Neural progenitor cell (in vitro differentiated cells): ENCODE data around the gene TLCD1. TPM values are rescaled to one million over a fixed set of nuclear protein-coding genes. Genes with fewer than 3 reads are reported as not detected.
"Not testable (repeated sequence)": the region's sequence is repeated elsewhere in the genome, so short reads cannot be mapped to it uniquely, and the experiment has no call there.

Experiments
- DNase-seq: peaks from one replicate; pipeline ENCODE4 v3.0.0-alpha.2; 2016; ENCODE audit warnings: low spot score
- H2AFZ ChIP-seq: fragments of 200-600 bp; sonication (generic); replicated peaks from 2 replicates; pipeline ENCODE4 v1.6.1; 2016; ENCODE audit warnings: antibody characterized with exemption
- H3F3A ChIP-seq: fragments of 200-600 bp; sonication (generic); 2 replicates; pipeline ENCODE4 v1.6.1; 2016; ENCODE audit warnings: antibody characterized with exemption, low read depth
- H3K27ac ChIP-seq: fragments of 200-600 bp; sonication (generic); 2 replicates; pipeline ENCODE4 v1.5.1; 2016; ENCODE audit warnings: mild to moderate bottlenecking
- H3K27me3 ChIP-seq: fragments of 200-600 bp; sonication (generic); 2 replicates; pipeline ENCODE4 v1.6.1; 2016; ENCODE audit warnings: mild to moderate bottlenecking, moderate library complexity
- H3K36me3 ChIP-seq: fragments of 200-600 bp; sonication (generic); 2 replicates; pipeline ENCODE4 v1.5.1; 2016
- H3K4me1 ChIP-seq: fragments of 200-600 bp; sonication (generic); 2 replicates; pipeline ENCODE4 v1.6.1; 2016; ENCODE audit warnings: mixed run types
- H3K4me2 ChIP-seq: fragments of 200-600 bp; sonication (generic); 2 replicates; pipeline ENCODE4 v1.6.1; 2016
- H3K4me3 ChIP-seq: fragments of 200-600 bp; sonication (generic); 2 replicates; pipeline ENCODE4 v1.5.1; 2016
- H3K79me2 ChIP-seq: fragments of 200-600 bp; sonication (generic); 2 replicates; pipeline ENCODE4 v1.6.1; 2016; ENCODE audit warnings: low read depth
- H3K9ac ChIP-seq: fragments of 200-600 bp; sonication (generic); 2 replicates; pipeline ENCODE4 v1.6.1; 2016
- H3K9me3 ChIP-seq: fragments of 200-600 bp; sonication (generic); 2 replicates; pipeline ENCODE4 v1.5.1; 2016; ENCODE audit warnings: low read depth
- H4K20me1 ChIP-seq: fragments of 200-600 bp; sonication (generic); 2 replicates; pipeline ENCODE4 v1.6.1; 2016; ENCODE audit warnings: low read depth
- H3K27ac Mint-ChIP-seq: 3 replicates; pipeline ENCODE4 v1.8.0; 2021; ENCODE audit warnings: mixed read lengths
- H3K27me3 Mint-ChIP-seq: 2 replicates; pipeline ENCODE4 v1.8.0; 2022; ENCODE audit warnings: low read depth, mild to moderate bottlenecking, inconsistent platforms, moderate library complexity, mixed read lengths; ENCODE audit not compliant: insufficient read depth
- H3K36me3 Mint-ChIP-seq: 3 replicates; pipeline ENCODE4 v1.8.0; 2021; ENCODE audit warnings: mixed read lengths
- H3K4me1 Mint-ChIP-seq: 3 replicates; pipeline ENCODE4 v1.8.0; 2021; ENCODE audit warnings: mixed read lengths
- H3K4me3 Mint-ChIP-seq: 3 replicates; pipeline ENCODE4 v1.8.0; 2021; ENCODE audit warnings: mild to moderate bottlenecking, moderate library complexity, mixed read lengths
- H3K9me3 Mint-ChIP-seq: 3 replicates; pipeline ENCODE4 v1.8.0; 2020; ENCODE audit warnings: mixed read lengths
- EZH2 ChIP-seq: fragments of 200-600 bp; sonication (generic); IDR thresholded peaks from 2 replicates; pipeline ENCODE4 v1.6.1; 2017; ENCODE audit warnings: antibody characterized with exemption, mild to moderate bottlenecking, moderate library complexity
- EZH2phosphoT487 ChIP-seq: fragments of 200-600 bp; sonication (generic); IDR thresholded peaks from 2 replicates; pipeline ENCODE4 v1.6.1; 2017; ENCODE audit warnings: antibody characterized with exemption
- total RNA-seq: library from RNA; depleted of rRNA; stranded (reverse); fragments of >200 nt; gene quantifications from 2 replicates; pipeline ENCODE4 v1.2.3, GENCODE V29; 2015; ENCODE audit warnings: low replicate concordance
- TF ChIP-seq, protein P1 (sequence below): fragments of 200-600 bp; sonication (generic); IDR thresholded peaks from 2 replicates; pipeline ENCODE4 v1.5.1; 2017; ENCODE audit warnings: antibody characterized with exemption, mild to moderate bottlenecking

The TLCD1 gene
- total RNA-seq, 1 donor from 2014 or later: 13.4 TPM

GRCh38 chr17:28737316-28737715 lies 11.3 kb upstream of the TLCD1 start:
- no peaks in the 10 kb centered on the region for H3K27me3 Mint-ChIP-seq
- Histone ChIP-seq H4K20me1 (no peaks in the 10 kb centered on the region), H3K4me2 (no peak overlapping the region), H3F3A (no peaks in the 10 kb centered on the region), H2AFZ (no peak overlapping the region), H3K4me1 (no peaks in the 10 kb centered on the region), H3K9ac (no peak overlapping the region), H3K79me2 (no peaks in the 10 kb centered on the region), H3K27me3 (no peaks in the 10 kb centered on the region), H3K9me3 (no peaks in the 10 kb centered on the region), H3K27ac (no peak overlapping the region), H3K36me3 (no peaks in the 10 kb centered on the region), H3K4me3 (no peak overlapping the region)
- no peak for TF ChIP-seq EZH2phosphoT487
- no peak for TF ChIP-seq EZH2
- TF ChIP-seq, protein P1, sequence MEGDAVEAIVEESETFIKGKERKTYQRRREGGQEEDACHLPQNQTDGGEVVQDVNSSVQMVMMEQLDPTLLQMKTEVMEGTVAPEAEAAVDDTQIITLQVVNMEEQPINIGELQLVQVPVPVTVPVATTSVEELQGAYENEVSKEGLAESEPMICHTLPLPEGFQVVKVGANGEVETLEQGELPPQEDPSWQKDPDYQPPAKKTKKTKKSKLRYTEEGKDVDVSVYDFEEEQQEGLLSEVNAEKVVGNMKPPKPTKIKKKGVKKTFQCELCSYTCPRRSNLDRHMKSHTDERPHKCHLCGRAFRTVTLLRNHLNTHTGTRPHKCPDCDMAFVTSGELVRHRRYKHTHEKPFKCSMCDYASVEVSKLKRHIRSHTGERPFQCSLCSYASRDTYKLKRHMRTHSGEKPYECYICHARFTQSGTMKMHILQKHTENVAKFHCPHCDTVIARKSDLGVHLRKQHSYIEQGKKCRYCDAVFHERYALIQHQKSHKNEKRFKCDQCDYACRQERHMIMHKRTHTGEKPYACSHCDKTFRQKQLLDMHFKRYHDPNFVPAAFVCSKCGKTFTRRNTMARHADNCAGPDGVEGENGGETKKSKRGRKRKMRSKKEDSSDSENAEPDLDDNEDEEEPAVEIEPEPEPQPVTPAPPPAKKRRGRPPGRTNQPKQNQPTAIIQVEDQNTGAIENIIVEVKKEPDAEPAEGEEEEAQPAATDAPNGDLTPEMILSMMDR: no peak
- peaks cover 2% of the 10 kb centered on the region for H3K9me3 Mint-ChIP-seq
- H3K4me3 Mint-ChIP-seq: no peak overlapping the region
- H3K36me3 Mint-ChIP-seq: peaks cover 2% of the 10 kb centered on the region
- H3K4me1 Mint-ChIP-seq: no peaks in the 10 kb centered on the region
- H3K27ac Mint-ChIP-seq: no peak overlapping the region
- DNase-seq: no peak

DNA sequence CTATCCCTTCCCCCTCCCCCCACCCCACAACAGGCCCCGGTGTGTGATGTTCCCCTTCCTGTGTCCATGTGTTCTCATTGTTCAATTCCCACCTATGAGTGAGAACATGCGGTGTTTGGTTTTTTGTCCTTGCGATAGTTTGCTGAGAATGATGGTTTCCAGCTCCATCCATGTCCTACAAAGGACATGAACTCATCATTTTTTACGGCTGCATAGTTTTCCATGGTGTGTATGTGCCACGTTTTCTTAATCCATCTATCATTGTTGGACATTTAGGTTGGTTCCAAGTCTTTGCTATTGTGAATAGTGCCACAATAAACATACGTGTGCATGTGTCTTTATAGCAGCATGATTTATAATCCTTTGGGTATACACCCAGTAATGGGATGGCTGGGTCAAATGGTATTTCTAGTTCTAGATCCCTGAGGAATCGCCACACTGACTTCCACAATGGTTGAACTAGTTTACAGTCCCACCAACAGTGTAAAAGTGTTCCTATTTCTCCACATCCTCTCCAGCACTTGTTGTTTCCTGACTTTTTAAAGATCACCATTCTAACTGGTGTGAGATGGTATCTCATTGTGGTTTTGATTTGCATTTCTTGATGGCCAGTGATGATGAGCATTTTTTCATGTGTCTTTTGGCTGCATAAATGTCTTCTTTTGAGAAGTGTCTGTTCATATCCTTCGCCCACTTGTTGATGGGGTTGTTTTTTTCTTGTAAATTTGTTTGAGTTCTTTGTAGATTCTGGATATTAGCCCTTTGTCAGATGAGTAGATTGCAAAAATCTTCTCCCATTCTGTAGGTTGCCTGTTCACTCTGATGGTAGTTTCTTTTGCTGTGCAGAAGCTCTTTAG lies 10.1 kb upstream of the TLCD1 start:
- H3K4me1 ChIP-seq, H3K79me2 ChIP-seq, H3K9me3 Mint-ChIP-seq, H3K36me3 Mint-ChIP-seq, H3K9ac ChIP-seq, H2AFZ ChIP-seq, H3K36me3 ChIP-seq, DNase-seq, H3K4me2 ChIP-seq, H3K9me3 ChIP-seq, H3K4me1 Mint-ChIP-seq, H3K4me3 ChIP-seq, H3K27ac ChIP-seq, H4K20me1 ChIP-seq, H3F3A ChIP-seq, H3K27ac Mint-ChIP-seq, H3K27me3 Mint-ChIP-seq, H3K4me3 Mint-ChIP-seq, H3K27me3 ChIP-seq: not testable (repeated sequence)

DNA sequence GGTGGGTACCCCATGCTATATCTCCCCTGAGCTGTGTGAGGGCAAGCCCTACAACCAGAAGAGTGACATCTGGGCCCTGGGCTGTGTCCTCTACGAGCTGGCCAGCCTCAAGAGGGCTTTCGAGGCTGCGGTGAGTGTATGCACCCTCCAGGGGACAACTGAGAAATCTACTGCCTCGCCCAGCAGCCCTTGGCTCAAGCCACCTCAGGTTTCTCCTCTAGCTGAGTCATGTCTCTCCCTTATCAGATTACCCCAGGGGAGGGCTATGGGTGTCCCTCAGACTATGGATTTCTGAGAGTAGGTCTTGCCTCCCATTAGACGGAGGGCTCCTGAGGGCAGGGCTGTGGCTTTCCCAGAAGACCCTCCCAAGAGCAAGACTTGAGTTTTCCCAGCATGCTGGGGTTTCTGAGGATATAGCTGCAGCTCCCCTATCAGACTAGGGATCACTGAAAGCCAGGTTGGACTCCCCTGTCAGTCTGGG lies 9.2 kb upstream of the TLCD1 start:
- TF ChIP-seq, protein P1: no peak
- TF ChIP-seq EZH2 (no peak), EZH2phosphoT487 (no peak)
- no peak overlapping the region for H3K9ac ChIP-seq
- no peak overlapping the region for H3K27ac ChIP-seq
- no peak overlapping the region for H3K27ac Mint-ChIP-seq
- no peaks in the 10 kb centered on the region for H3K27me3 ChIP-seq
- no peaks in the 10 kb centered on the region for H3K79me2 ChIP-seq
- H3K36me3 Mint-ChIP-seq: peaks cover 2% of the 10 kb centered on the region
- no peaks in the 10 kb centered on the region for H3K9me3 ChIP-seq
- DNase-seq: no peak
- H3K9me3 Mint-ChIP-seq: peaks cover 2% of the 10 kb centered on the region
- H3F3A ChIP-seq: no peaks in the 10 kb centered on the region
- H3K4me1 Mint-ChIP-seq: no peaks in the 10 kb centered on the region
- H3K36me3 ChIP-seq: no peaks in the 10 kb centered on the region
- H3K4me3 Mint-ChIP-seq: no peak overlapping the region
- H3K4me1 ChIP-seq: no peaks in the 10 kb centered on the region
- H4K20me1 ChIP-seq: no peaks in the 10 kb centered on the region
- H2AFZ ChIP-seq: no peak overlapping the region
- H3K4me2 ChIP-seq: no peak overlapping the region
- H3K27me3 Mint-ChIP-seq: no peaks in the 10 kb centered on the region
- no peak overlapping the region for H3K4me3 ChIP-seq

DNA sequence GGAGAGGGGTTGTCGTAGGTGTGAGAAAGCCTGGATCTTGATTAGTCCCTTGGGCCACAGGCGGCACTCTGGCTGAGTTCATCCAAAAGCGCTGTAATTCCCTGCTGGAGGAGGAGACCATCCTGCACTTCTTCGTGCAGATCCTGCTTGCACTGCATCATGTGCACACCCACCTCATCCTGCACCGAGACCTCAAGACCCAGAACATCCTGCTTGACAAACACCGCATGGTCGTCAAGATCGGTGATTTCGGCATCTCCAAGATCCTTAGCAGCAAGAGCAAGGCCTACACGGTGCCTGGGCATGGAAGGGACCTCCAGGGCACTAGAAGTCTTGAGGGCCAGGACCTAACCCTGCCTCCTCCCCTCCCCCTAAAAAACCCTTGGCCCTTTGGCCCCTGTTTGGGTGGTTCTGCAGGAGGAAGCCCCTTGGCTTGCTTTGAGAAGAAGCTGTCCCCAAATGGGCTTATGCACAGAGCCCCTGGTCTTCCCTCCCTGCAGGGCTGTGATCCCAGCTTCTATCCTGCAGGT lies 8.7 kb upstream of the TLCD1 start:
- peaks cover 2% of the 10 kb centered on the region for H3K36me3 Mint-ChIP-seq

More for the DNA sequence above, 8.7 kb upstream of the TLCD1 start:
- H3K4me3 Mint-ChIP-seq: no peak overlapping the region
- Histone ChIP-seq H3K9me3 (no peaks in the 10 kb centered on the region), H3K27ac (no peak overlapping the region), H3K79me2 (no peaks in the 10 kb centered on the region), H3K9ac (no peak overlapping the region), H4K20me1 (no peaks in the 10 kb centered on the region), H3K27me3 (no peaks in the 10 kb centered on the region), H3F3A (no peaks in the 10 kb centered on the region), H2AFZ (no peak overlapping the region), H3K4me2 (no peak overlapping the region), H3K36me3 (no peaks in the 10 kb centered on the region), H3K4me3 (no peak overlapping the region), H3K4me1 (no peaks in the 10 kb centered on the region)
- H3K4me1 Mint-ChIP-seq: peaks cover under 1% of the 10 kb centered on the region
- no peak overlapping the region for H3K27ac Mint-ChIP-seq
- H3K27me3 Mint-ChIP-seq: no peaks in the 10 kb centered on the region
- DNase-seq: no peak
- H3K9me3 Mint-ChIP-seq: peaks cover 2% of the 10 kb centered on the region
- TF ChIP-seq EZH2 (no peak), EZH2phosphoT487 (no peak)
- TF ChIP-seq, protein P1: no peak
